ENCODE results near the gene ARID5B. TPM values are rescaled to one million over a fixed set of nuclear protein-coding genes. Genes with fewer than 3 reads are reported as not detected.

The ARID5B gene
- total and polyA plus RNA-seq, 2 of the 4 experiments (the other 2 are of a cell fraction), result 41.0 to 125 TPM

GRCh38 chr10:62079885-62080559 lies 178.5 kb downstream of the ARID5B start (continued):
- TF ChIP-seq RCOR1 (IDR thresholded peaks at IDR 0.05; ENCODE audit: insufficient replicate concordance, low read length) (no peak), CEBPB (IDR thresholded peaks at IDR 0.05; ENCODE audit: low read depth, low read length) (no peak)

GRCh38 chr10:62080905-62081304 lies 179.4 kb downstream of the ARID5B start:
- peaks cover 42% of the 10 kb centered on the region for H3K4me1 ChIP-seq (ENCODE audit: control insufficient read depth, insufficient read depth, low read length)
- peak overlapping the region in 1 of 2 experiments; percentile 49; a peak in 2 of 4 replicates for H4K8ac ChIP-seq (ENCODE audit: low read depth in 2 of 2, low read length in 2 of 2)
- peaks cover 46% of the 10 kb centered on the region for H3K36me3 ChIP-seq (ENCODE audit: control insufficient read depth, insufficient read depth, low read length)
- CTCF ChIA-PET, result interaction anchor here (0.7 kb wide), 1 partner anchor 917 kb away, joined by 3 read pairs; no protein-coding TSS in a partner anchor
- peak overlapping the region; percentile 40; the same call in 1 of the 2 replicates for H3K14ac ChIP-seq (replicated peaks; ENCODE audit: low read depth, low read length)
- no peak overlapping the region for H2BK15ac ChIP-seq (ENCODE audit: low read depth, low read length)
- H4K5ac ChIP-seq (ENCODE audit: low read depth, low read length), result peak overlapping the region; percentile 70
- in situ Hi-C loops (cut with MboI; ENCODE audit: low sequenced_read_pairs), result loop anchor here (25.0 kb wide), 1 partner anchor 1056 kb away; the partner anchor contains the start of gene NRBF2
- no peaks in the 10 kb centered on the region for H3K9me3 ChIP-seq (ENCODE audit: control insufficient read depth, insufficient read depth, low read length)
- H2AK9ac ChIP-seq (replicated peaks; ENCODE audit: low read depth, low read length, poor library complexity), result no peak overlapping the region
- WGBS, 2 experiments (ENCODE audit: extremely low coverage in 2 of 2, insufficient read length in 1 of 2), result 89% methylated on average over 3 of the region's 5 CpGs; no CpG with 5 or more reads in 1 of the 2 experiments
- POLR2A ChIA-PET (ENCODE audit: unreplicated experiment), result no interaction called here
- peaks cover 26% of the 10 kb centered on the region for H4K20me1 ChIP-seq (ENCODE audit: insufficient read depth, low read length)
- H3K9ac ChIP-seq (ENCODE audit: low read depth, low read length), result peak overlapping the region; percentile 62
- peaks cover 25% of the 10 kb centered on the region for H3K9me1 ChIP-seq (ENCODE audit: insufficient read depth, low read length)
- peak overlapping the region; percentile 93 for H2BK5ac ChIP-seq (ENCODE audit: low read depth, low read length, poor library complexity, severe bottlenecking)
- H2BK20ac ChIP-seq (ENCODE audit: low read depth, low read length), result no peak overlapping the region
- ATAC-seq (ENCODE audit: low read depth), result no peak
- 0 out of 2 replicates have a peak overlapping the region, but pooled peaks have one; percentile 40 for H3K4ac ChIP-seq (ENCODE audit: low read depth, low read length)
- H3K4me2 ChIP-seq (ENCODE audit: low read depth, low read length), result peak overlapping the region; percentile 37
- intact Hi-C loops (cut with micrococcal nuclease), result no loop called here
- BruUV-seq (replicated peaks), result no TSS peak
- 0 out of 2 replicates have a peak overlapping the region, but pooled peaks have one; percentile 7 for H4K91ac ChIP-seq (ENCODE audit: insufficient read depth, low read depth, low read length)
- no peak overlapping the region for H2BK120ac ChIP-seq (ENCODE audit: low read depth, low read length)
- DNase-seq, result no peak
- H3K56ac ChIP-seq (ENCODE audit: extremely low read depth, insufficient read depth, low read length), result no peak overlapping the region
- peak overlapping the region; percentile 71; the same call in 1 of the 2 replicates for H3K23ac ChIP-seq (ENCODE audit: low read depth, low read length)
- H2AK5ac ChIP-seq (ENCODE audit: low read depth, low read length), result no peak overlapping the region; the same call in 1 of the 2 replicates
- peak overlapping the region; percentile 69 for H3K18ac ChIP-seq (ENCODE audit: low read depth, low read length)
- TF ChIP-seq SMC3 (IDR thresholded peaks at IDR 0.05; ENCODE audit: low read depth, low read length) (no peak), POLR2A (IDR thresholded peaks at IDR 0.05; ENCODE audit: low read depth, low read length) (peak; percentile 17; the same call in 1 of the 2 replicates)
- peak overlapping the region; percentile 82 for H3K27ac ChIP-seq (ENCODE audit: insufficient read depth, low read length)
- H2AFZ ChIP-seq (replicated peaks; ENCODE audit: low read length, poor library complexity), result no peak overlapping the region
- no peak overlapping the region for H3K4me3 ChIP-seq (ENCODE audit: insufficient read depth, low read depth, low read length)
- dilution Hi-C loops (cut with HindIII; ENCODE audit: low sequenced_read_pairs, unreplicated experiment), result no loop called here
- peaks cover 21 to 65% of the 10 kb centered on the region in 2 experiments for H3K79me1 ChIP-seq (ENCODE audit: low read depth in 1 of 2, low read length in 2 of 2)
- no peaks in the 10 kb centered on the region for H3K27me3 ChIP-seq (ENCODE audit: control insufficient read depth, insufficient read depth, low read length)
